ENCODE data around the gene OR1F1. TPM values are rescaled to one million over a fixed set of nuclear protein-coding genes. Genes with fewer than 3 reads are reported as not detected.

Gene OR1F1
- total RNA-seq, 1 experiment from 2014 or later = not detected

GRCh38 chr16:3142770-3143169, 45.2 kb upstream of the OR1F1 start:
- Histone ChIP-seq H2BK20ac (ENCODE audit: low read depth, low read length, poor library complexity, severe bottlenecking) (no peak overlapping the region), H2AK5ac (ENCODE audit: insufficient read length, low read length) (no peak overlapping the region), H2BK5ac (ENCODE audit: insufficient read length, low read length) (no peak overlapping the region), H4K91ac (ENCODE audit: insufficient read length, low read depth, low read length) (no peak overlapping the region), H2BK12ac (ENCODE audit: insufficient read length, low read depth, low read length) (no peak overlapping the region), H2BK120ac (ENCODE audit: low read depth, low read length, poor library complexity, severe bottlenecking) (no peak overlapping the region), H3K18ac (ENCODE audit: insufficient read length, low read depth, low read length) (no peak overlapping the region), H3K27ac (ENCODE audit: insufficient read length, low read depth, low read length) (no peak overlapping the region), H3K4ac (ENCODE audit: low read depth, low read length) (no peak overlapping the region), H3T11ph (ENCODE audit: low read length) (no peak overlapping the region), H4K8ac (replicated peaks; ENCODE audit: insufficient read length, low read depth, low read length) (no peak overlapping the region), H3K14ac (ENCODE audit: insufficient read depth, low read length) (no peak overlapping the region), H3K23me2 (ENCODE audit: insufficient read length, low read depth, low read length, poor library complexity, severe bottlenecking) (no peaks in the 10 kb centered on the region), H4K20me1 (ENCODE audit: control insufficient read depth, insufficient read depth, insufficient read length) (no peaks in the 10 kb centered on the region), H3K4me1 (ENCODE audit: insufficient read depth, low read length) (no peaks in the 10 kb centered on the region), H3K4me2 (ENCODE audit: insufficient read depth, insufficient read length, low read length) (no peak overlapping the region), H3K9me3 (ENCODE audit: control insufficient read depth, low read depth, low read length) (no peaks in the 10 kb centered on the region), H3K27me3 (ENCODE audit: insufficient read depth, low read length) (no peaks in the 10 kb centered on the region), H3K9ac (ENCODE audit: extremely low read depth, insufficient read length, low read length) (no peak overlapping the region), H2BK15ac (ENCODE audit: low read depth, low read length) (no peak overlapping the region), H3K56ac (ENCODE audit: insufficient read length, low read depth, low read length) (no peak overlapping the region), H3K79me1 (ENCODE audit: insufficient read depth, low read depth, low read length, poor library complexity, severe bottlenecking) (no peaks in the 10 kb centered on the region), H4K5ac (ENCODE audit: insufficient read length, low read depth, low read length) (no peak overlapping the region), H3K23ac (ENCODE audit: insufficient read length, low read depth, low read length) (no peak overlapping the region), H3K79me2 (ENCODE audit: insufficient read depth, low read length) (no peaks in the 10 kb centered on the region), H2AFZ (ENCODE audit: low read length) (no peak overlapping the region)
- Mint-ChIP-seq H3K36me3 (ENCODE audit: insufficient read depth in 1 of 3, low read depth in 3 of 3) (peaks cover 7 to 20% (median 15%) of the 10 kb centered on the region in 3 experiments; a peak in 5 of 7 replicates), H3K27ac (peak overlapping the region in 1 of 3 experiments; percentile 41; a peak in 1 of 7 replicates), H3K27me3 (ENCODE audit: low read depth) (peaks cover 17% of the 10 kb centered on the region), H3K9me3 (no peaks in the 10 kb centered on the region), H3K4me3 (no peak overlapping the region), H3K4me1 (0 out of 4 replicates have a peak, but pooled peaks cover 0 to 2% of the 10 kb centered on the region in 2 experiments)
- TF ChIP-seq CTCF (conservative IDR thresholded peaks at IDR 0.05) = no peak
- DNase-seq = no peak
- WGBS (ENCODE audit: extremely low coverage, insufficient read length, low lambda C conversion rate) = no CpG with 5 or more reads among the region's 13 CpGs
